T47D (cell line): ENCODE results near the gene PRRT1B.

Experiments used
- DNase-seq, 2 experiments: peaks; one replicate each; pipeline versions ENCODE4 v3.0.0 to v3.0.0-alpha.2; 2011 to 2012; ENCODE audit warnings: low read depth in 1 of 2, low spot score in 1 of 2
- JUND ChIP-seq: IDR thresholded peaks from 2 replicates; pipeline ENCODE4 v1.6.1; 2012; ENCODE audit warnings: low read depth
- in situ Hi-C: cut with HindIII; loops from 2 replicates; pipeline ENCODE4 v1.10.0; 2016; ENCODE audit warnings: low sequenced_read_pairs, low pct_unique_long_range_greater_than_20kb

PRRT1B gene

DNA sequence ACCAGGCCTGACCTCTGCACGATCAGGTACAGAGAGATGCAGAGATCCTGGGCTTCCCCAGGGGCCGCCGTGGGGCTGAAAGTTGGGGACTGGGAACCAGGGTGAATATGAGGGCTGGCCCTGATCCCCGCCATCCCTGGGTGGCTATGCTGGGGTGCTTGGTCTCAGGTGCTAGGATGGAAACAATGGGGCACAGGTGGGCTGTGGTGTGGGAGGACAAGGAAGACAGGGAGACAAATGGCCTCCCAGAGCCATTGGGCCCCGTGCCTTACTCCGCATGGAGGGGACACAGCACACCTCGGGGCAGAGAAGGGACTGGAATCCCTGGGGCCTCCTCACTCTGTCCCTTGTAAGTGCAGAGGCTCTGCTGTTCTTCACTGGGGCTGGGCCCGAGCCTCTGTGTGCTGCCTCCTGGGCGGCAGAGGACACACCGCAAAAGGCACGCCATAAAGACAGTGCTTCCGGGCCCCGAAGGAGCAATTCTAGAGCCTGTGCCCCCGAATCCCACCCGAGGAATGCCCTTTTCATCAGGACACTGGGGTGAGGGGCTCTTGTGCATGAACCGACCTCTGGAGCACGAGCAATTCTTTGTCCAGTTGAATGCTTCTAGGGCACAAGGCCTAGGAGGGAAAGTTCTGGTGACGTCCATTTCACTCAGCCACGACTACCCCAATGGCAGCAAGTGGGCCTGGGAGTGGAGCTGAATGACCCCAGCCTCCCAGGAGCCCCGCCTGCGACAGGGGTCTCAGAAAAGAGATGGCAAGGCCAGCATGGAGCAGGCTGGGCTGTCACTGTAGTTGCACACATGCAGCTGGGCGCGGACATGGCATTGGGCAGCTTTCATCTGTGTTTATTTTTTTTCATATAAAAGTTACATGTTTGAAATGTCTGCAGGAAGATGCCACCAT, 30.9 kb downstream of the PRRT1B start:
- in situ Hi-C loops: no loop called here
- no peak for DNase-seq
- TF ChIP-seq JUND: no peak

DNA sequence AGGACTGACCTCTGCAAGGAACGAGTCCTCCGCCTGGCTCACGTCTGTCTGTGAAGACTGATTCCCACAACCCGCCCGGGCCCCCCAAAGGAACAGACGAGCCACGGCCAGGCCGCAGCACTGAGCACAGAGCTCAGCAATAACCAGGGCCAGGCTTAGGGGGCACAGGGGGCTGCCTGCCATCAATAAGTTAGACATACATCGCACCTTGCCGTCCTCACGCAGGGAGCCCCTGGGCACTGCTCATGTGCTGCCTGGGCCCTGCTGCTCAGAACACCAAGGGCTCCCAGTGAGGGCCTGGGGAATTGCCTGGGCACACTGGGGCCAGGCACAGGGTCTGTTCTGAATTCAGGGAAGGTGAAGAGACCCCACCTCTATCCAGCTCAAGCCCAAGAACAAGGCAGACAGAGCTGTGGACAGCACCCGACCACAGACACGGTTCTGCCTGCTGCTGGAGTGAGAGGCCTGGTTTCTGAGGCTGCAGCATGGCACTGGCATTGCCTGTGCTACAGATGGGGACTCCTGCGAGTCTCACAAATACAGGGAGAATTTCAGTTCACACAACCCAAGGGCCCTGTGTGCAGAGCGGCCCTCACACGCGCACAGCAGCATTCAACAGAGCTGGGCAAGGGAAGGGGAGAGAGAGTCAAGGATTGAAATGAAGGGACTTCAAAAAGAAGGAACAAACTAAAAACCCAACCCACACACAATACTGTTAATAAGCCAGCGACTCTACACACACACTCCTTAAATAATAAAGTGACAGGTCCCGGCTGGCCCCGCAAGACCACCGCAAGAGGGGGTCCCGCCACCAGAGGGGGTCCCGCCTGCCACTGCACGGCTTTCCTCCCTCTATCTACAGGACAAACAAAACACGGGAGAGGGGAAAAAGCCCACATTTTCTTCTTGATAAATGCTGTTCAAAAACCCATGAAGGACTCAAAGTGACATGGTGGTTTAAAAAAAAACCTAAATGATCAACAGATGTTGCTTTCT, 32.0 kb downstream of the PRRT1B start:
- in situ Hi-C loops: no loop called here
- DNase-seq: no peak
- no peak for TF ChIP-seq JUND

GRCh38 chr9:131578021-131578420, 32.7 kb downstream of the PRRT1B start:
- no peak for TF ChIP-seq JUND
- in situ Hi-C loops: no loop called here

DNA sequence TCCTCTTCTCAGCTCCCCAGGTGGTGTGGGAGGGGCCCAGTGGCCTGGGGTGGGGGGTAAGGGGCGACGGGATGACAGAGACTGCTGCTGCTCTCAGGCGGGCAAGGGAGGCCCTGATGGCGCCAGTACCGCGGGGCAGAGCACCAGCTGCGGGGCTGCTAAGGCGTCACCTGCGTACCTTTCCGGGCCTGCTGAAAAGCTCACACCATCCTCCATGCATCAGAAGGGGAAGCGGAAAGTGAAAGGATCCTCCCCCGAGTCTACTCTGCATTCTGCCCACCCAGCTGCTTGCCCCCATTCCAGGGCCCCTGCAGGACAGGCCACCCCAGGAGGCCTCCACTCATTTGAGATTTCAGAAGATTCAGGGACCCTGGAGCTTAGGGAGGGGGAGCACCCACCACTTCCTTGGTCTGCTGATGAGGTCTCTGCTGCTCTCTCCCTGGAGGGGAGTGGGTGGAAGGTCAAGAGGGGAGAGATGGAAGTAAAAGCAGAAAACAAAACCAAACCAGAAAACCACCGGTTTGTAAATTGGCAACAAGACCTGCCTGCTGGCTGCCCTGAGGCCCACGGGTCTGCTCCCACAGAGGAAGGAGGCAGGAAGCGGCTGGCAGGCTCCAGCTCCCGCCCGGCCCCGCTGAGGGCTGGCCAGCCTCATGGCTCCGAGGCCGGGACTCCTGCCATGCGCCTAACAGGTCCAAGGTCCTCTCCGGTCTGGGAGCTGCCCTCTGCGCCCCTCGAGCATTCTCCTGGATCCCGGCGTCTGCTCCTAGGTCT, 33.6 kb downstream of the PRRT1B start:
- in situ Hi-C loops: no loop called here
- TF ChIP-seq JUND: no peak
- no peak for DNase-seq

More at GRCh38 chr9:131578021-131578420, 32.7 kb downstream of the PRRT1B start:
- DNase-seq: no peak

DNA sequence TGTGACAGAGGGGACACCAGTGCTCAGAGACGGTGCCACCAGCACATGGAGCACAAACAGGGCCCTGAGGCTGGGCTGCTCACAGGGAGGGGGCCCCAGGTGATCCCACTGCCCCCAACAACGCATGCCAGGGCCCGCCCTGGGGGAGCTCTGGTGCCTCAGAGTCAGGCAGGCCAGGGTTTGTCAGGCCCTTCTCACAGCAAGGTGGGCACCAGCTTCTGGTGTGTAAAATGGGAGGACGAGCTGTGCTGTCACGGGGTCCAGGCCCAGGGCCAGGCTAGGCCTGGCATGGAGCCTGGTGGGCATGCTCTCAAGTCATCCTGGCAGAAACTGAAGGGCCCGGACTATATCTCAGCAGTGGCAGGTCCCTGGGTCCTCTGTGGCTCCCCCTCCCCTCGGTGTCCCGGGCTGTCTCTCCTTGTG, 34.5 kb downstream of the PRRT1B start:
- DNase-seq: no peak
- in situ Hi-C loops: no loop called here
- TF ChIP-seq JUND: no peak

DNA sequence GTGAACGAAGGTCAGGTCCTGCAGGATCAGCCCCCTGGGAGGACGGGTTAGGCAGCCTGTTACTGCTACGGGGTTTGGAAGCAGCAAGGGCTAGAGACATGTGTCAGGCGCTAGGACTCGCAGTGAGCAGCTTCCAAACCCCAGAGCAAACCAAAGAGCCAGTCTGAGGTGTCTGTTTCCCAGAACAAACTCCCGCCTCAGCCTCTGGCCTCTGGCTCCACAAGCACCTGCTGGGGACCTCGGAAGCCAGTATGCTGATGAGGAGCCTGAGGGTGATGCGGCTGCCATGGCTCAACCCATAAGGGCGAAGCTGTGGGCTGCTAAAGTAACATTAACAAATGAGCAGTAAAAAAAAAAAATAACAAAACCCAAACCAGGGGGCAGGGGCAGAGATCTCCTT, 35.0 kb downstream of the PRRT1B start:
- in situ Hi-C loops: no loop called here
- peak in 1 of 2 experiments; percentile 22 for DNase-seq

GRCh38 chr9:131582056-131582455, 36.7 kb downstream of the PRRT1B start:
- DNase-seq: no peak
- TF ChIP-seq JUND: no peak
- in situ Hi-C loops: no loop called here

More for the DNA sequence above, 35.0 kb downstream of the PRRT1B start:
- TF ChIP-seq JUND: no peak

DNA sequence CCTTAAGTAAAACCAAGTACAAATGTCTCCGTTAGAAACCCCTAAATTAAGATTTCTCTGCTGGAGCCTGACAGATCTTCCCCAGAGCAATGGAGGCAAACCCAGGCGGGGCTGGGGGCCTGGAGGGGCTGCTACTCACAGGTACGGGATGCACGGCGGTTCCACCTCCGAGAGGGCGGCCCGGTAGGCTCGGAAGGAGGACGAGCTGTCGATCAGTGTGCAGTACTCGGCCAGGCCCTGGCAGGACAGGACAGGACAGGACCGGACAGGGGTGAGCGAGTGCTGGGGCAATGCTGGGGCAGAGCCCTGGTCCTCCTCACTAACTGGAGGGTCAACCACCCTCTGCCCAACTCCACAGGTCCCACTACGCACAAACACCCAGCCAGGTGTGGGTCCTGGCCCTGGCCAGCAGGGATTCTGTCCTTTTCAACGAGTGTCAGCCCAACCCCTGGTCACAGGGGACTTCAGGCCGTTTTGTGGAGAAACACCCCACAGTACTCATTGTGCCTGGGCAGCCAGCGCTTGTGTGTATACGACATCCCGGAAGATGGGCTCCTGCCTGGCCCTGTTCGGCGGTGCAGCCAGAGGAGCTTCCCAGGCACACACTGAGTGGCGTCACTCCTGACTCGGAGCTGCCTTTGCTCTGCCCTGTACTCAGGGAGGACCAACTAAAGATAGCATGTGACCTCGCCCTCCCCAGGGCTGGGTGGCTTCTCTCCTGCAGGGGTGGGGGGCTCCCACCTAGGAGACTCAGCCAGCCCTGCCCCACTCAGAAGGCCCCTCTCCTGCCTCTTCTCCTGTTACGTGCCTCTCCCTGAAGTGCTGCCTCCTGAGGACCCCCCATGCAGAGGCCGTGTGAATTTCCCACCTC, 37.4 kb downstream of the PRRT1B start:
- TF ChIP-seq JUND: no peak
- in situ Hi-C loops: no loop called here
- DNase-seq: no peak

DNA sequence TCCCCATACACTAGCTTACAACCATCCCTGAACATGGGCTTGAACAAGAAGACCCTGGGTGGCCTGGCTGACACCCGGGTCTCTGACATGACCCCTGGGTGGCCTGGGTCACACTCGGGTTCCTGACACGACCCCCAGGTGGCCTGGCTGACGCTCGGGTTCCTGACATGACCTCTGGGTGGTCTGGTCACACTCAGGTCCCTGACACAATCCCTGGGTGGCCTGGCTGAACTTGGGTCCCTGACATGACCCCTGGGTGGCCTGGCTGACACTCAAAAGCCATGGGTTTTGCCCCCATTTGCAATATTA, 38.0 kb downstream of the PRRT1B start:
- DNase-seq: no peak
- no peak for TF ChIP-seq JUND
- in situ Hi-C loops: no loop called here

GRCh38 chr9:131583836-131584555, 38.7 kb downstream of the PRRT1B start:
- in situ Hi-C loops: no loop called here
- DNase-seq: no peak
- no peak for TF ChIP-seq JUND

GRCh38 chr9:131584858-131585257, 39.5 kb downstream of the PRRT1B start:
- TF ChIP-seq JUND: no peak
- in situ Hi-C loops: no loop called here
- DNase-seq: no peak
